NCI-H524 (cell line): Measurements from ENCODE around the gene OR8D1.
A peak's percentile ranks its signal among the peaks of the same experiment; 100 is the strongest.

ENCODE experiments used
- DNase-seq, 2 experiments: peaks; one replicate each; lab custom pipeline; 2025; lab: John Stamatoyannopoulos, UW

Gene OR8D1

GRCh38 chr11:124313849-124314248 lies at the start of gene OR8D1:
OR8D1 (minus strand) TSS chr11:124313949; CDS start chr11:124310766, 3,183 bp downstream.
- no peak for DNase-seq

GRCh38 chr11:124359566-124359965 lies 45.8 kb upstream of the OR8D1 start:
- DNase-seq = no peak

GRCh38 chr11:124346311-124346955 lies 32.7 kb upstream of the OR8D1 start:
- no peak for DNase-seq

- no peak for DNase-seq
Observed at GRCh38 chr11:124344346-124344745, 30.6 kb upstream of the OR8D1 start.

GRCh38 chr11:124340142-124340447 lies 26.3 kb upstream of the OR8D1 start:
- no peak for DNase-seq

- DNase-seq = no peak
Observed at GRCh38 chr11:124339396-124340141, 25.8 kb upstream of the OR8D1 start.

- no peak for DNase-seq
Observed at GRCh38 chr11:124331873-124332272, 18.1 kb upstream of the OR8D1 start.

- peak; percentile 1 to 28 for DNase-seq
Observed at GRCh38 chr11:124329787-124330478, 16.2 kb upstream of the OR8D1 start.

- DNase-seq = no peak
Observed at GRCh38 chr11:124327775-124328174, 14.0 kb upstream of the OR8D1 start.

GRCh38 chr11:124322356-124322755 lies 8.6 kb upstream of the OR8D1 start:
- DNase-seq = no peak

- DNase-seq = no peak
Observed at GRCh38 chr11:124320097-124320496, 6.3 kb upstream of the OR8D1 start, which contains the start of gene OR8D2. OR8D2 (minus strand) TSS chr11:124320197; CDS start chr11:124320197, 0 bp downstream.

GRCh38 chr11:124315052-124315451 lies 1.3 kb upstream of the OR8D1 start:
- no peak for DNase-seq

- no peak for DNase-seq
Observed at GRCh38 chr11:124313131-124313530, 618 bp downstream of the OR8D1 start.

GRCh38 chr11:124311670-124312069 lies 2.1 kb downstream of the OR8D1 start:
- no peak for DNase-seq

- no peak for DNase-seq
Observed at GRCh38 chr11:124311269-124311668, 2.5 kb downstream of the OR8D1 start.

GRCh38 chr11:124310721-124311120 lies 3.0 kb downstream of the OR8D1 start:
- DNase-seq = no peak

- no peak for DNase-seq
Observed at GRCh38 chr11:124307093-124307492, 6.7 kb downstream of the OR8D1 start.

- no peak for DNase-seq
Observed at GRCh38 chr11:124302347-124303125, 11.2 kb downstream of the OR8D1 start.

GRCh38 chr11:124301548-124301947 lies 12.2 kb downstream of the OR8D1 start:
- no peak for DNase-seq

GRCh38 chr11:124297921-124298320 lies 15.8 kb downstream of the OR8D1 start:
- DNase-seq = no peak

- no peak for DNase-seq
Observed at GRCh38 chr11:124296016-124296415, 17.7 kb downstream of the OR8D1 start.

GRCh38 chr11:124294687-124295086 lies 19.1 kb downstream of the OR8D1 start:
- no peak for DNase-seq
